Colonic mucosa (tissue), 4 donors: ENCODE measurements around the gene FRMD3. TPM values are rescaled to one million over a fixed set of nuclear protein-coding genes. Genes with fewer than 3 reads are reported as not detected.

ENCODE experiments used
- DNase-seq: peaks from one replicate; pipeline ENCODE4 v3.0.0-alpha.2; 2020
- H3K27ac ChIP-seq: fragments of 200-600 bp; one replicate; pipeline ENCODE4 v1.8.0; 2021
- H3K27me3 ChIP-seq: fragments of 200-600 bp; one replicate; pipeline ENCODE4 v1.8.0; 2021
- H3K36me3 ChIP-seq: fragments of 200-600 bp; one replicate; pipeline ENCODE4 v1.8.0; 2021
- H3K4me1 ChIP-seq: fragments of 200-600 bp; one replicate; pipeline ENCODE4 v1.8.0; 2021; ENCODE audit warnings: mild to moderate bottlenecking
- H3K4me3 ChIP-seq: fragments of 200-600 bp; one replicate; pipeline ENCODE4 v1.8.0; 2021
- H3K9ac ChIP-seq, 2 donors: one replicate each; pipeline ENCODE4 v1.7.0; 2013; ENCODE audit warnings: control low read depth in 2 of 2, low read depth in 2 of 2, low read length in 2 of 2
- H3K9me3 ChIP-seq: fragments of 200-600 bp; one replicate; pipeline ENCODE4 v1.8.0; 2021
- intact Hi-C: fragments of 100-400 bp; cut with DNase I; formaldehyde crosslinking; loops from one replicate; pipeline ENCODE4 v1.14.1; 2022
- total RNA-seq, 2 donors: library from RNA; stranded (reverse); fragmentation: NEBNext Ultra II Directional in 1 of 2; extraction: Animal tissue kit (Norgen Biotek cat#: 25700) in 1 of 2; gene quantifications; one replicate each; pipeline ENCODE4 v1.2.1, GENCODE V29; 2021
- TF ChIP-seq, protein P1 (sequence below): fragments of 200-600 bp; IDR thresholded peaks from one replicate; pipeline ENCODE4 v1.8.0; 2022; ENCODE audit warnings: antibody characterized with exemption, mild to moderate bottlenecking
- donor health status: healthy.
- donor health status: DM: no; HTN: no; CAD: no.
- donor health status: DM: no; HTN: no; CAD: no.

FRMD3 gene
- total RNA-seq, 2 donors from 2014 or later = 14.7 to 21.3 TPM

GRCh38 chr9:83280268-83280667 is 257.9 kb downstream of the FRMD3 start:
- H3K4me1 ChIP-seq = peaks cover 10% of the 10 kb centered on the region
- no peak overlapping the region for H3K27ac ChIP-seq
- H3K4me3 ChIP-seq = no peak overlapping the region
- no peaks in the 10 kb centered on the region for H3K36me3 ChIP-seq
- H3K9me3 ChIP-seq = no peaks in the 10 kb centered on the region
- no peak overlapping the region for H3K9ac ChIP-seq
- TF ChIP-seq, protein P1, sequence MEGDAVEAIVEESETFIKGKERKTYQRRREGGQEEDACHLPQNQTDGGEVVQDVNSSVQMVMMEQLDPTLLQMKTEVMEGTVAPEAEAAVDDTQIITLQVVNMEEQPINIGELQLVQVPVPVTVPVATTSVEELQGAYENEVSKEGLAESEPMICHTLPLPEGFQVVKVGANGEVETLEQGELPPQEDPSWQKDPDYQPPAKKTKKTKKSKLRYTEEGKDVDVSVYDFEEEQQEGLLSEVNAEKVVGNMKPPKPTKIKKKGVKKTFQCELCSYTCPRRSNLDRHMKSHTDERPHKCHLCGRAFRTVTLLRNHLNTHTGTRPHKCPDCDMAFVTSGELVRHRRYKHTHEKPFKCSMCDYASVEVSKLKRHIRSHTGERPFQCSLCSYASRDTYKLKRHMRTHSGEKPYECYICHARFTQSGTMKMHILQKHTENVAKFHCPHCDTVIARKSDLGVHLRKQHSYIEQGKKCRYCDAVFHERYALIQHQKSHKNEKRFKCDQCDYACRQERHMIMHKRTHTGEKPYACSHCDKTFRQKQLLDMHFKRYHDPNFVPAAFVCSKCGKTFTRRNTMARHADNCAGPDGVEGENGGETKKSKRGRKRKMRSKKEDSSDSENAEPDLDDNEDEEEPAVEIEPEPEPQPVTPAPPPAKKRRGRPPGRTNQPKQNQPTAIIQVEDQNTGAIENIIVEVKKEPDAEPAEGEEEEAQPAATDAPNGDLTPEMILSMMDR = no peak
- no peaks in the 10 kb centered on the region for H3K27me3 ChIP-seq
- no peak for DNase-seq
- intact Hi-C loops = no loop called here

DNA sequence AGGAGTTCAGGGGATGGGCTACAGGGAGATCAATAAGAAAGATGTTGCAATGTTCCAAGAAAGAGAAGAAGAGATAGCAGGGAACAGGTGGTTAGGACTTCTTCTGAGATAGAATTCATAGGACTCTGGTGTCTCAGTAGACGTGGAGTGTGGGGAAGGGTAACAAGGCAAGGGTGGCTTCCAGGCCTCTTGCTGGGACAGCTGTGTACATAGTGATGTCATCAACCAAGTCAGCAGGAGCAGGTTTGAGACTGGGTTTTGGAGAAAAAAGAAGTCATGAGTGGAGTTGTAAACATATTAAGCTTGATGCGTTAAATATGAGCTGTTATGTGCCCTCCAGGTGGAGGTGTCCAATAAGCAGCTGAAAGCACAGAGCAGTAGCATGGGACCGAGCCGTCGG is 263.4 kb downstream of the FRMD3 start:
- H3K36me3 ChIP-seq = no peaks in the 10 kb centered on the region
- intact Hi-C loops = no loop called here
- TF ChIP-seq, protein P1 = no peak
- no peak overlapping the region for H3K27ac ChIP-seq
- no peaks in the 10 kb centered on the region for H3K27me3 ChIP-seq
- H3K4me1 ChIP-seq = no peaks in the 10 kb centered on the region
- no peak overlapping the region for H3K9ac ChIP-seq
- H3K9me3 ChIP-seq = no peaks in the 10 kb centered on the region
- H3K4me3 ChIP-seq = no peak overlapping the region
- DNase-seq = no peak

DNA sequence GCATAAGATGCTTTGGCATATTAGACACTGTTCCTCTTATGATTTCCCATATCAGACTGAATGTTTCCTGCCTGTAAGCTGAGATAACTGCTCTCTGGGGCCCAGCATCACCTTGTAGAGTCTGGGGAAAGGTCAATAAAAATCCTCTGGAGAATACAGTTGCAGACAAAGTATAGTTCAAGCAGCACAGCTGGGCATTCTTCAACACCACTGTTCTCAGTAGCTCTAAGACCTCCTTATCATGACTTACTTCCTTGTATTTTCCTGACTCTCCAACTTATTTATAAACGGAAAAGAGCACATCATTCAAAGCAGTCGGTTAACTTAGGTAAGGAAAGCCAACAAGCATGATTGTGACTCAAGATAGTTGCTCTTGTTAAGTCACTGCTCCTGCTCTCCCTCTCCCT is 266.5 kb downstream of the FRMD3 start:
- H3K27ac ChIP-seq = no peak overlapping the region
- no peak overlapping the region for H3K9ac ChIP-seq
- no peaks in the 10 kb centered on the region for H3K9me3 ChIP-seq
- H3K4me1 ChIP-seq = no peaks in the 10 kb centered on the region
- DNase-seq = no peak
- H3K27me3 ChIP-seq = no peaks in the 10 kb centered on the region
- H3K36me3 ChIP-seq = no peaks in the 10 kb centered on the region
- intact Hi-C loops = no loop called here
- TF ChIP-seq, protein P1 = no peak
- H3K4me3 ChIP-seq = no peak overlapping the region

DNA sequence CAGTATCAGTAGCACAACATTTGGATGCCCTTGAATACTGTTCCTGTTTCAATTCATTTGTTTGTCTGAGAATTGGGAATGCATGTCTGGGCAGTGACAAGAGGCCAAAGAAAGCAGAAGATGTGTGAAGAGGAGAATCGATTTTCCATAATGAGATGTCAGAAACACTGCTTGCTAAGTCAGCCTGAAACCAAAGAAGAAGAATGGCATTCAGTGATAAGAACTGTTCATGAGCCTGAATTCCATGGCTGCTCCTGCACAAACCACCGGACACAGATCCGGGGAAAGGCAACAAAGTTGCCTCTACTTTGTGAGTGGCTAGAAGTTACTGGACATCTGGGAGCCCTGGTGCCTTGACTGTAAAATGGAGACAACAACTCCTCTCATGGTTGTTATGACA is 268.1 kb downstream of the FRMD3 start:
- Histone ChIP-seq H3K27me3 (no peaks in the 10 kb centered on the region), H3K9ac (no peak overlapping the region), H3K27ac (no peak overlapping the region), H3K9me3 (no peaks in the 10 kb centered on the region), H3K36me3 (no peaks in the 10 kb centered on the region), H3K4me1 (no peaks in the 10 kb centered on the region), H3K4me3 (no peak overlapping the region)
- no peak for DNase-seq
- TF ChIP-seq, protein P1 = no peak
- intact Hi-C loops = no loop called here

DNA sequence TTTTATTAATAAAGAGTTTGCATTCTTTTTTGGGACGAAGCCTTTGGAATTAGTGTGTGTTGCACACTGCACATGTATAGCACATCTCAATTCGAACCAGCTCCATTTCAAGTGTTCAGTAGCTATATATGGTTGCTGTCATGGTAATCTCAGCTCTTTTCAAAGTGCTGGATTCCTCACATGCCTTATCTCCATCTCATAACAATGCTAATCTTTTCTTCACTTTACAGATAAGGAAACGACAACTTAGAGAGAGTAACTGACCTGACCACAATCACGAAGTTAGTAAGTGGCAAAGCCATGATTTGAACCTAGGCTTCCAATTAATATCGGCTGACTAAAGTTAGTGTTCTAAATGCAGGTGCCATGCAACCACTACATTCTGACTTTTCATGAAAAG is 270.5 kb downstream of the FRMD3 start:
- H3K27me3 ChIP-seq = no peaks in the 10 kb centered on the region
- no peak overlapping the region for H3K9ac ChIP-seq
- H3K4me1 ChIP-seq = no peaks in the 10 kb centered on the region
- H3K36me3 ChIP-seq = no peaks in the 10 kb centered on the region
- TF ChIP-seq, protein P1 = no peak
- intact Hi-C loops = no loop called here
- no peak for DNase-seq
- H3K9me3 ChIP-seq = no peaks in the 10 kb centered on the region
- no peak overlapping the region for H3K4me3 ChIP-seq
- H3K27ac ChIP-seq = no peak overlapping the region
